Measurements from ENCODE around the gene SURF2. TPM values are rescaled to one million over a fixed set of nuclear protein-coding genes. Genes with fewer than 3 reads are reported as not detected.
"Not testable (repeated sequence)": the region's sequence is repeated elsewhere in the genome, so short reads cannot be mapped to it uniquely, and the experiment has no call there.

The SURF2 gene
- polyA plus RNA-seq (ENCODE audit: insufficient read length in 3 of 3), result 10 to 100 TPM; 23.1 to 28.2 (median 26.4) TPM
- long read RNA-seq, donor 1, transcript SURF2-201 (6 exons, 842 nt), result major isoform, 15 of 100 reads
- long read RNA-seq, donor 1, partial matches to known transcripts, result 85 of 100 reads
- long read RNA-seq, donor 1, other reads (novel, unspliced or antisense), result 0 of 100 reads
- long read RNA-seq, donor 2, transcript SURF2-201 (6 exons, 842 nt), result major isoform, 25 of 152 reads
- long read RNA-seq, donor 2, partial matches to known transcripts, result 127 of 152 reads
- long read RNA-seq, donor 2, other reads (novel, unspliced or antisense), result 0 of 152 reads
- long read RNA-seq, donor 3, transcript SURF2-201 (6 exons, 842 nt), result major isoform, 20 of 97 reads
- long read RNA-seq, donor 3, partial matches to known transcripts, result 77 of 97 reads
- long read RNA-seq, donor 3, other reads (novel, unspliced or antisense), result 0 of 97 reads
- long read RNA-seq, donor 4, transcript SURF2-201 (6 exons, 842 nt), result major isoform, 20 of 97 reads
- long read RNA-seq, donor 4, partial matches to known transcripts, result 22 of 97 reads
- long read RNA-seq, donor 4, other reads (novel, unspliced or antisense), result 55 of 97 reads
- long read RNA-seq, donor 5, transcript SURF2-201 (6 exons, 842 nt), result major isoform, 13 of 168 reads
- long read RNA-seq, donor 5, partial matches to known transcripts, result 155 of 168 reads
- long read RNA-seq, donor 5, other reads (novel, unspliced or antisense), result 0 of 168 reads
- long read RNA-seq, donor 6, transcript SURF2-201 (6 exons, 842 nt), result major isoform, 18 of 86 reads
- long read RNA-seq, donor 6, partial matches to known transcripts, result 68 of 86 reads
- long read RNA-seq, donor 6, other reads (novel, unspliced or antisense), result 0 of 86 reads
- long read RNA-seq, donor 7, transcript SURF2-201 (6 exons, 842 nt), result major isoform, 14 of 14 reads
- long read RNA-seq, donor 7, partial matches to known transcripts, result 0 of 14 reads
- long read RNA-seq, donor 7, other reads (novel, unspliced or antisense), result 0 of 14 reads
- long read RNA-seq, donor 8, partial matches to known transcripts, result 37 of 38 reads
- long read RNA-seq, donor 8, other reads (novel, unspliced or antisense), result 0 of 38 reads
- long read RNA-seq, donor 9, transcript SURF2-201 (6 exons, 842 nt), result major isoform, 12 of 125 reads
- long read RNA-seq, donor 9, partial matches to known transcripts, result 113 of 125 reads
- long read RNA-seq, donor 9, other reads (novel, unspliced or antisense), result 0 of 125 reads
- long read RNA-seq, donor 10, transcript SURF2-201 (6 exons, 842 nt), result major isoform, 12 of 102 reads
- long read RNA-seq, donor 10, partial matches to known transcripts, result 90 of 102 reads
- long read RNA-seq, donor 10, other reads (novel, unspliced or antisense), result 0 of 102 reads
- long read RNA-seq, donor 11, transcript SURF2-201 (6 exons, 842 nt), result major isoform, 13 of 82 reads
- long read RNA-seq, donor 11, partial matches to known transcripts, result 69 of 82 reads
- long read RNA-seq, donor 11, other reads (novel, unspliced or antisense), result 0 of 82 reads
- long read RNA-seq, donor 12, transcript SURF2-201 (6 exons, 842 nt), result major isoform, 20 of 129 reads
- long read RNA-seq, donor 12, partial matches to known transcripts, result 109 of 129 reads
- long read RNA-seq, donor 12, other reads (novel, unspliced or antisense), result 0 of 129 reads
- long read RNA-seq, donor 13, transcript SURF2-201 (6 exons, 842 nt), result major isoform, 6 of 38 reads
- long read RNA-seq, donor 13, partial matches to known transcripts, result 32 of 38 reads
- long read RNA-seq, donor 13, other reads (novel, unspliced or antisense), result 0 of 38 reads
- long read RNA-seq, donor 14, result 0 reads
- long read RNA-seq, donor 15, transcript SURF2-201 (6 exons, 842 nt), result major isoform, 22 of 162 reads
- long read RNA-seq, donor 15, partial matches to known transcripts, result 140 of 162 reads
- long read RNA-seq, donor 15, other reads (novel, unspliced or antisense), result 0 of 162 reads
- long read RNA-seq, donor 16, transcript SURF2-201 (6 exons, 842 nt), result major isoform, 16 of 125 reads
- long read RNA-seq, donor 16, partial matches to known transcripts, result 109 of 125 reads
- long read RNA-seq, donor 16, other reads (novel, unspliced or antisense), result 0 of 125 reads

DNA sequence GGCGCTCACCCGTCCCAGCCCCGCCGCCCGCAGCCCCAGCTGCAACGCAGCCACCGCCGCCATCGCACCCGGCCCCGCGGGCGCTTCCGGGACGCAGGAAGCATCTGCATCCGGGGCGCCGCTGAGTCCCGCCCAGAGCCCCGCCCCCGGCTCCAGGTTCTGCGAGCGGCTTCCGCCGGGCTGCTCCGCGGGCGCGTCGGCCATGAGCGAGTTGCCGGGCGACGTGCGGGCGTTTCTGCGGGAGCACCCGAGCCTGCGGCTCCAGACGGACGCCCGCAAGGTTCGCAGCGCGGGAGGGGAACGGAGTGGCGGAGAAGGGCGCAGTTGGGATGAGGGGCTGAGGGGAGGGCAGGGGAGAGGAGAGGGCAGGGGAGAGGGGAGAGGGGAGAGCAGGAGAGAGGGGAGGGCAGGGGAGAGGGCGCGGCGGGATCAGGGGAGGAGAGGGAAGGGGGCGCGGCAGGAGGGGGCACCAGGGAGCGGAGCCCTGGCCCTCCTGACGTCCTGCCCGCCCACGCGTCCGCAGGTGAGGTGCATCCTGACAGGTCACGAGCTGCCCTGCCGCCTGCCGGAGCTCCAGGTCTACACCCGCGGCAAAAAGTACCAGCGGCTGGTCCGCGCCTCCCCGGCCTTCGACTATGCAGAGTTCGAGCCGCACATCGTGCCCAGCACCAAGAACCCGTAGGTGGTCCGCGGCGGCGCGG, at the start of gene SURF2, which contains the start of gene SURF1:
Gene SURF2 (plus strand): TSS at position 160 of the 701 bp plus-strand sequence. CDS start 43 bp downstream, at position 203.
Gene SURF1 (minus strand): TSS at position 97 of the 701 bp plus-strand sequence. CDS start 34 bp downstream, at position 63.
- peak; percentile 82 for DNase-seq

DNA sequence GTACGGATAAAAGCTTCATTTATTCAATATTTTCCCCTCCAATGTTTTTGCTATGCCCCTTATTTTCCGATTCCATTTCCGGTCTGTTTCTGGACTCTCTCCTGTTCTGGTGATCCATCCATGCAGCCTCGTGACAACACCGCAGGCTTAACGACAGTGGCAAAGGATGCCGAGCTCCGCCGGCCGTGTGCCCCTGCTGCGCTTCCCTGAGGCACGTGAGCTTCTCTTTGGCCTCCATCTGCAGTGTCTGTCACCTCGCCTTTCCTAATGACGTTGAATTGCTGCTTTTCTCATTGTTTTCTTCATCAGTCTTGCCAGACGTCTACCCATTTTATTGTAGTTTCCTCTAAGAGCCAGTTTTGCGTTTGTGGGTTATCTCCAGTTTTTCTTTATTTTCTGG, 49.0 kb upstream of the SURF2 start:
- no peak for DNase-seq

DNA sequence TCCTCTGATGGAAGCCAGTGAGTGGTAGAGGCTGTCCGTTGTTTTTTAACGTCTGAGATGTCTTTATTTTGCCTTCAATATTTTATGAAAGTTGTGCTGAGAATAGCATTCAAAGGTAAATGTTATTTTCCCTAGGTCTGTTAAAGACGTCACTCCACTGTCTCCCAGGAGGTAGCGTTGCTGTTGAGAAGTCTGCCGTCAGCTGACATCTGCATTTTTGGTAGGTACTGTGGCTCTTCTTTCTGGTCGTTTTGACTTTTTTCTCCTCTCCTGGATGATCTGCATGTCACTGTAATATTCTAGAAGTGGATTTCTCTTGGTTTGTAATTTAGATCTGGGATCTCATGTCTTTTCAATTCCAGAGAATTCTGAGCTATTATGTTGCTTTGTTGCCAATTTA, 46.7 kb upstream of the SURF2 start:
- DNase-seq, result no peak

DNA sequence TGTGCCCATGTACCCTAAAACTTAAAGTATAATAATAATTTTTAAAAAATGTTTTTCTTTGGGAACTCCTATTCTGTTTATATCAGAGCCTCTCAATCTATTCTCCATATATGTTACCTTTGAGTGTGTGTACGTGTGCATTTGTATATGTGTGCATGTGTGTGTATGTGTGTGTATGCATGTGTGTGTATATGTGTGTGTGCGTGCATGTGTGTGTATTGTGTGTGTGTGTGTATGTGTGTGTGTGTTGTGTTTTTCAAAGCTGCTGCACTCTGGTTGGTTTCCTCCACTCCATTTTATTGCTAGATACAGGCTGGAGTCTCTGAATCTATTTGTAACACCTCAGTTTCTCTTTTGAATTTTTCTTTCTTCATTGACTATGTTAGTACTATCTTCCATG, 40.4 kb upstream of the SURF2 start:
- DNase-seq, result no peak

DNA sequence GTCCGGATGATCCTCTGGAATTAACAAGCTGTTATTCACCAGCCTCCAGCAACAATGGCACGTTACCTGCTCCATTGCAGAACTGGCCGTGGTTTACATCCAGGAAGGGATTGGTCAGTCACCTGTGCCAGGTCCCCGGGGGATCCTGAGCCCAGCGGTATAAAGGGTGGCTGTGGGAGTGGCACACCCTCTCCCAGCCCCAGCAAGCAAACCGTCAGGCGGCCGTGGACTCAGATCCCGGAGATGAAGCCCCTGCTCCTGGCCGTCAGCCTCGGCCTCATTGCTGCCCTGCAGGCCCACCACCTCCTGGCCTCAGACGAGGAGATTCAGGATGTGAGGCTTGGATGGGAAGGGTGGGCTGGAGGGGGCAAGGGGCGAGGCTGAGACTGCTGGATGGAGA, 38.8 kb upstream of the SURF2 start:
- DNase-seq, result not testable (repeated sequence)

DNA sequence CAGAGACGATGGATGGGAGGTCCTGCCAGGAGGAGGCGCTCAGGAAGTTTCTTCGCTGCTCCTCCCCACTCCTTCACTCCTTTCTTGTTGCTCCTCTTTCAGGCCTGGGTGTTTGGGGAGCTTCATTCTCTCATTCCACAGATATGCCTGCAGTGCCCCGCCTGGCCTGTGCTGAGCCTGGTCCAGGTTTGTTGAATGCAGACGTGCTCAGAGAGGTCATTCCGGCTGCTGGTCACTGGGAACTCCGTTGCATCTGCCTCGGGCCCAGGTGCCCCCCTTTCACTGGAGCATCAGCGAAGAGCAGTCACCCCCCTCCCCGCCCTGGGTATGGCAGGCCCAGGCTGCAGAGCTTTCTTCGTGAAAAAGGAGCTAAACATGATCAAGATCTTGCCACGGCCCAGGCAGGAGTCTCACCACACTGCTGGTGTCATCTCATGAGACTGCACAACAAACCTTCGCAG, 35.9 kb upstream of the SURF2 start:
- DNase-seq, result no peak

DNA sequence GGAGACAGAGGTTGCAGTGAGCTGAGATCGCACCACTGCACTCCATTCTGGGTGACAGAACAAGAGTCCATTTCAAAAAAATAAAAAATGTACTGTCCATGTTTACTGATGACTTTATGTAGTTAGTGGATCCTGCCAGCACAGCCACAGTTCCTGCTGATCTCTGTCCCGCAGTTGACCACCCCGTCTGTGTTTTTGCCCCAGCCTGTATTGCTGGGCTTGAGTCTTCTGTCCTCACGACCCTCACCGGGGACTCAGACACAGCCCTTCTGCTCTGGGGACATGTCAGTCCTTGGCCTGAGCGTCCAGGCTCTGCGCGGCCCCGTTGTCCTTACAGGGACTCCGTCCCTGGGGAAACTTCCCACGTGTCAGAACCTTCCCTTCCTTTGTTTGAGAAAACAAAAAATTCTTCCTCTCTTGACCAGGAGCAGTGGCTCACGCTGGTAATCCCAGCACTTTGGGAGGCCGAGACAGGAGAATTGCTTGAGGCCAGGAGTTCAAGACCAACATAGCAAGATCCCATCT, 34.9 kb upstream of the SURF2 start:
- no peak for DNase-seq

DNA sequence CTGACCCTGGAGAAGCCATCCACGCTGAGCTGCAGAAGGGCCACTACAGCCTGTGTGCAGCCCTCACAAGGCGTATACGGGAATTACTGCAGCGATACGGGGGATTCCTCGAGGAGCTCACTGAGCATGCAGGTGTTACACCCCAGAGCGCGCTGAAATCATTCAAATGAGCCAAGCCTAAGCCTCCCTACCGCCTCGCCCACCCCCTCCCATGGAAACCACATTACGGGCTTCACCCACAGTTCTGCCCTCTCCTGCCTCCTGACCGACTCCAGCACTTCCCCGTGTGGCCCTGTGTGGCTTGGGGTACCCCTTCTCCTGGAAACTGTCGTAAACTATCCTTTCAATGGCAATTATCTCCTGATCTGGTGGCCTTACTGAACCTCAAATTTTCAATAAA, 33.6 kb upstream of the SURF2 start:
- no peak for DNase-seq

DNA sequence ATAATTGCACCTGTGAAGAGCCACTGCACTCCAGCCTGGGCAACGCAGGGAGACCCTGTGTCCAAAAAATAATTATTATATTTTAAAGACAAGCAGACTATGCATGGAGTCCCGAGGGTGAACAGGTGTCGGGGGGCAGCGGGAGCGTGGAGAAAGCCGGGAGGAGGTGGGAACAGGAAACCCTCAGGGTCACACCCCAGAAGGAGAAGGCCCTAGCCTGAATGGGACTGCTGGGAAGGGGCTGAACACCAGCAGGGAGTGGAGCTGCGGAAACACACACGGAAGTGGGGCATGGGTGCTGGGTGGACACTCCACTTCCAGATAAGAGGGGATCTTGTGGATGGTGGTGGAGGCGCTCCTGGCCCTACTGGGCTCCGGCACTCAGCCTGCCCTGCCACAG, 33.1 kb upstream of the SURF2 start:
- DNase-seq, result no peak

DNA sequence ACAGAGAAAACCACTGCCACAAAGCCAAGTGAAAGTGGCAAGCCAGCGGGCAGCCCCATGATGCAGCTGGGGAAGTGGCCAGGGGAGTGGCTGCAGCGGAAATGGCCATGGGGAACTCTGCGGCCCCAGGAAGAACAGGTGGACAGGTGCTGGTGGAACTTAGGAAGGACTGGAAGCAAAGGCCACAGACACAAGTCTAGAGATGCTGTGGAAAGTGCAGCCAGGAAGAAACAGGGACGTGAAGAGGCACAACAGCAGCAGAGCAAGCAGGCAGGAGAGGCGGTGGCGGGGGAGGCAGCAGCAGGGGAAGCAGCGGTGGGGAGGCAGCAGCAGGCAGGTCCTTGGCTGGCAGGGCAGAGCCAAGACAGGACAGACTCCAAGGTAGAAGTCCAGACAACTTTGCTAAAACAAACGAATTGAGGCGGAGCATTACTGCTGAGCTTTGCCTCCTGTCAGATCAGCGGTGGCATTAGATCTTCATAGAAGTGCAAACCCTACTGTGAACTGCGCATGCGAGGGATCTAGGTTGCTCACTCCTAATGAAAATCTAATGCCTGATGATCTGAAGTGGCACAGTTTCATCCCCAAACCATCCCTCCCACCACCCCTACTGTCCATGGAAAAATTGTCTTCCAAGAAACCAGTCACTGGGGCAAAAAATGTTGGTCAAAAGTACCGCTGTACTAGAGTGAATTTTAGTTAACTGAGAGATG, 32.2 kb upstream of the SURF2 start:
- DNase-seq, result no peak

DNA sequence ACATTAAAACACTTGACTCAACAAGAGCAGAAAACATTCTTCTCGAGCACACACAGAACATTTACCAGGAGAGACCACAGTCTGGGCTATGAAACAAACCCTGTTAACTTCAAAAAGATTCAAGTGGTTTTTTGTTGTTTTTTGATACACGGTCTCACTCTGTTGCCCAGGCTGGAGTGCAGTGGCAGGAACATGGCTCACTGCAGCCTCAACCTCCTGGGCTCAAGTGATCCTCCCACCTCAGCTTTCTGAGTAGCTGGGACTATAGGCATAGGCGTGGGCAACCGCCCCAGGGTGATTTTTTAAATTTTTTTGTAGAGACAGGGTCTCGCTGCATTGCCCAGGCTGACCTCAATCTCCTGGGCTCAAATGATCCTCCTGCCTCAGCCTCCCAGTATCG, 29.3 kb upstream of the SURF2 start:
- DNase-seq, result not testable (repeated sequence)

DNA sequence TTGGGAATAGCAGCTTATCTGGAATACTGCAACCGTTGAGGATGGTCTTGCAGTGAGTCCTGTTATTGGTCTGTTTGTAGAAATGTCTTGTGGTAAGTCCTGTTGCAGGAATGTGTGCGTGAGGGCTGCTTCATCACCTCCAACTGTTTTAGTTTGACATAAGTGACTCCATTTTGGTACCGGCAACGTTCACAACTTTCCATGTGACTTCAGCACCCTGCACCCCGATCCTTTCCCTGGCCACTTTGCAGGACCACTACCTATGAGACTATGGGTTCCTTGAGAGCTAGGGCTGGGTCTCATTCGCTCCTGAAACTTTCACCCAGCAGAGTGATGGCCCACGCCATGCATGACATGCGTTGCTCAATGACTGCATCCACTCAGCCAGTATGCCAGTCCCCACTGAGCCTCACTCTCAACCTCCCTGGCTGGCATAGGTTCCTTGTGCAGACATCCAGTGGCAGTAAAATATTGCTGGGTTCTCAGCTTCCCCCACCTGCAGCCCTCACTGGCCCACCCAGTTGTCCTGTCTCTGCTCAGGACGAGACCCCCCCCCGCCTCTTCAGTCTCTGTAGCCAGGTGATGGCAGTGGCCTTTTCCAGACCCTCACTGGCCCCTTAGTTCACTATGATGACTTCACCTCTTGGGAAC, 28.4 kb upstream of the SURF2 start:
- no peak for DNase-seq

DNA sequence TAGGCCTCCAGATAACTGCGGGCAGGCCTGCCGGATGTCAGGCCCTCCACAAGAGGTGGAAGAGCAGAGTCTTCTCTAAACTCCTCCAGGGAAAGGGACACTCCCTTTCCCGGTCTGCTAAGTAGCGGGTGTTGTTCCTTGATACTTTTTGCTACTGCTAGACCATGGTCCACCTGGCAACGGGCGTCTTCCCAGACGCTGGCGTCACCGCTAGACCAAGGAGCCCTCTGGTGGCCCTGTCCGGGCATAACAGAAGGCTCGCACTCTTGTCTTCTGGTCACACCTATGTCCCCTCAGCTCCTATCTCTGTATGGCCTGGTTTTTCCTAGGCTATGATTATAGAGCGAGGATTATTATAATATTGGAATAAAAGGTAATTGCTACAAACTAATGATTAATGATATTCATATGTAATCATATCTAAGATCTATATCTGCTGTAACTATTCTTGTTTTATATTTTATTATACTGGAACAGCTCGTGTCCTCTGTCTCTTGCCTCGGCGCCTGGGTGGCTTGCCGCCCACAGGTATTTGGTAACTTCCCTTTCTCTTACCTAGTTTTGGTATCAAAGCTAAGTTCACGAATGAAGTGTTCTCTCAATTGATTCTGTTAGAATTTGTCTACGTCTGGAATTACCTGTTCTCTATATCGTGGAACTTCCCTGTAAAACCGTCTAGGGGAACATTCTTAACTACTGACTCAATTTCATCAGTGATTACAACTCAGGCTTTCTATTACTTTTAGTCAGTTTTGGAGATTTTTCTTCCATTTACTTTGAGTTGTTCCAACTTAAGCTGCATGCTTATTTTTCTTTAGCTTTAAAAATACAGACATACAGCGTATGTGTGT, 26.8 kb upstream of the SURF2 start:
- not testable (repeated sequence) for DNase-seq

DNA sequence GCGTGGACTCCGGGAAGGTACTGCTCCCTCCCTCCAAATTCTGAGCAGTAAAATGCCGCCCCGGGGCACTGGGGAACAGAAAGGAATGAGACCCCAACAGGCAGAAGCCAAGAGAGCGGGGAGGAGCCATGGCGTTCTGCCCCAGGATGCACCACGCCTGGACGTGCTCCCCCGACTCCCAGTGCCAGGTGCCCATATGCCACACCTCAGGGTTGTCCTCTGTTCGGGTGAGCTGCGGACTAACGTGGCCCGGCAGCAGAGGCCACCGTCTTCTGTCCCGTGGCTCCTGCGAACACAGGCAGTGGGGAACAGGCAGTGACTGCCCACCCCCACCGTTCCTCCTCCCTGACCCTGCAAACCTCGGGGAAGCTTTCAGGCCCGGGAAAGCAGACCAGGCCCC, 25.1 kb upstream of the SURF2 start:
- no peak for DNase-seq

DNA sequence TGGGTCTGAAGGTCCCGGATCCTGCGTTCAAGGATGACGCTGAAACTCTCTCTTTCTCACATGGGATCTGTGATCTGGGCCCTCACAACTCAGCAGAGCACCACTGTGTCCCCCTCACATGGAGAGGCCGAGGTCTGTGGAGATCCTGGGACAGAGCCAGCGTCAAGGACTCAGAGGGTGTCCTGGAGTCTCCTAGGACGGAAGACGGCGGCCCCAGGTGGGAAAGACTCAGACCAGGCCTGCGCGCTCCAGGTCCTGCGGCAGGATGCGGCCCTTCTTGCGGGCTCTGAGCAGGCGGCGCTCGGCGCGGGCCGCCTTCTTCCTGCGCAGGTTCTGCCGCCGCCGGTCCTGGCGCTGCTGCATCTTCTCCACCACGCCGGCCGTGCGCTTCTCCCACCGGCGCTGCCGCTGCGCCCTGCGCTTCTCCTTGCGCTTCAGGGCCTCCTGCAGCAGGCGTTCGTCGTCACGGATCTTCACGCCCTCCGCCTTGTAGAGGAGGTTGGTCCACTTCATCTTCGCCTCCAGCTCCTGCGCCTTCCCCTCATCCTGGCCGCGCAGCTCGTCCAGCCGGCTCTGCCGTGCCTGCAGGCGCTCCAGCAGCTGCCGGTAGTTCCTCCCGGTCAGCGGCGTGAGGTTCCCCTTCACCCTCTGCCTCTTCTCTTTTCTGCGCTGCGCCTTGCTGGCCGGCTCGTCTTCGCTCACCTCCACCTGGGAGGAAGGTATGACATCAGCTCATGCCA, 24.5 kb upstream of the SURF2 start:
- no peak for DNase-seq

DNA sequence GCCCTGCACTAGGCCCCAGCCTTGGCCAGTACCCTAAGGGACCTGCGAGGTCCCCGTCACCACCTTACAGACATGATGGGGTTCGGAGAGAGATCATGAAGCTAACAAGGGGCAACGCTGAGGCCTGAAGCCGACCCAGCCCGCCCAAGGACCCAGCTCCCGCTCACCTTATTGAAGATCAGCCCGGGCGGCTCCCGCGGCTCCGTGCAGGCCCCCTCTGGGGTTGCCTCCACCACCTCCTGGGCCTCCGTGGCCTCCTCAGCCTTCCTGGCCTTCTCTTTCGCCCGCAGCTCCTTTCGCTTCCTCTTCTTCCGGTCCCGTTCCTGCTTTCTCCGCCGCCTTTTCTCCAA, 24.0 kb upstream of the SURF2 start:
- no peak for DNase-seq
